A549 (cell line): ENCODE data around the gene L3HYPDH.

Source experiments
- CHD2 ChIP-seq: fragments of 150-350 bp; IDR thresholded peaks from 2 replicates; pipeline ENCODE4 v1.6.1; 2014; ENCODE audit warnings: low read length; ENCODE audit not compliant: partially characterized antibody
- JUNB ChIP-seq: fragments of >200 bp; sonication (Bioruptor Twin); formaldehyde crosslinking; IDR thresholded peaks from 2 replicates; pipeline ENCODE4 v1.6.1; 2016
- KDM1A ChIP-seq: fragments of 200-600 bp; sonication (generic); IDR thresholded peaks from 2 replicates; pipeline ENCODE4 v1.6.1; 2016; ENCODE audit warnings: low read depth, mild to moderate bottlenecking
- PHF8 ChIP-seq: fragments of 200-600 bp; sonication (generic); IDR thresholded peaks from 2 replicates; pipeline ENCODE4 v1.6.1; 2016; ENCODE audit warnings: low read depth, mild to moderate bottlenecking, antibody characterized with exemption, moderate library complexity, borderline replicate concordance
- POLR2A ChIP-seq: IDR thresholded peaks from 2 replicates; pipeline ENCODE4 v1.6.1; 2012; ENCODE audit warnings: mild to moderate bottlenecking, low read length
- RARB ChIP-seq: fragments of 250-450 bp; sonication (Bioruptor Pico); IDR thresholded peaks from 2 replicates; pipeline ENCODE4 v1.8.0; 2021; ENCODE audit warnings: mild to moderate bottlenecking, moderate library complexity
- TF ChIP-seq, protein P1 (sequence below): fragments of >200 bp; sonication (Bioruptor Twin); formaldehyde crosslinking; IDR thresholded peaks from 3 replicates; pipeline ENCODE4 v1.5.1; 2016
- TF ChIP-seq, protein P2 (sequence below): fragments of 150-350 bp; IDR thresholded peaks from 2 replicates; pipeline ENCODE4 v1.6.1; 2014; ENCODE audit warnings: low read depth, mild to moderate bottlenecking, low read length
- TF ChIP-seq, protein P3 (sequence below): IDR thresholded peaks from 2 replicates; pipeline ENCODE4 v1.6.1; 2012

DNA sequence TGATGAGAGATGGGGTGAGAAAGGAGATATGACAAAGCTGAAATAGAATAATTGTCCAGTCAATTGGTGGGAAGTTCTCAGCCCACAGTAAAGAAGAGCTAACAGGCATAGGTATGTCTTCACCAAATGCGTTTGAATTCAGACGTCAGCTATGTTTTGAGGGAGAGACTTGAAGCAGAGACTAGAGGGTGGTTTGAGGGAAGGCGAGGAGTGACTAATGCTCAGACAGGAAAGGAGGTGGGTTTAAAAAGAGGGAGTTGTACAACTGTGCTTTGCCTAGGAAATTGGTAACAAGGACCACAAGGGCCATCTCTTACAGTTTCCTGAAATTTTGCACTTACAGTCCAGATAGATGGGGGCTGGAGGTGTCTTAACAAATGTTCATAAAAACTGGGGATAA is 6.5 kb upstream of the L3HYPDH start:
- TF ChIP-seq, protein P1, sequence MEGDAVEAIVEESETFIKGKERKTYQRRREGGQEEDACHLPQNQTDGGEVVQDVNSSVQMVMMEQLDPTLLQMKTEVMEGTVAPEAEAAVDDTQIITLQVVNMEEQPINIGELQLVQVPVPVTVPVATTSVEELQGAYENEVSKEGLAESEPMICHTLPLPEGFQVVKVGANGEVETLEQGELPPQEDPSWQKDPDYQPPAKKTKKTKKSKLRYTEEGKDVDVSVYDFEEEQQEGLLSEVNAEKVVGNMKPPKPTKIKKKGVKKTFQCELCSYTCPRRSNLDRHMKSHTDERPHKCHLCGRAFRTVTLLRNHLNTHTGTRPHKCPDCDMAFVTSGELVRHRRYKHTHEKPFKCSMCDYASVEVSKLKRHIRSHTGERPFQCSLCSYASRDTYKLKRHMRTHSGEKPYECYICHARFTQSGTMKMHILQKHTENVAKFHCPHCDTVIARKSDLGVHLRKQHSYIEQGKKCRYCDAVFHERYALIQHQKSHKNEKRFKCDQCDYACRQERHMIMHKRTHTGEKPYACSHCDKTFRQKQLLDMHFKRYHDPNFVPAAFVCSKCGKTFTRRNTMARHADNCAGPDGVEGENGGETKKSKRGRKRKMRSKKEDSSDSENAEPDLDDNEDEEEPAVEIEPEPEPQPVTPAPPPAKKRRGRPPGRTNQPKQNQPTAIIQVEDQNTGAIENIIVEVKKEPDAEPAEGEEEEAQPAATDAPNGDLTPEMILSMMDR: no peak
- TF ChIP-seq PHF8: no peak
- TF ChIP-seq, protein P2, sequence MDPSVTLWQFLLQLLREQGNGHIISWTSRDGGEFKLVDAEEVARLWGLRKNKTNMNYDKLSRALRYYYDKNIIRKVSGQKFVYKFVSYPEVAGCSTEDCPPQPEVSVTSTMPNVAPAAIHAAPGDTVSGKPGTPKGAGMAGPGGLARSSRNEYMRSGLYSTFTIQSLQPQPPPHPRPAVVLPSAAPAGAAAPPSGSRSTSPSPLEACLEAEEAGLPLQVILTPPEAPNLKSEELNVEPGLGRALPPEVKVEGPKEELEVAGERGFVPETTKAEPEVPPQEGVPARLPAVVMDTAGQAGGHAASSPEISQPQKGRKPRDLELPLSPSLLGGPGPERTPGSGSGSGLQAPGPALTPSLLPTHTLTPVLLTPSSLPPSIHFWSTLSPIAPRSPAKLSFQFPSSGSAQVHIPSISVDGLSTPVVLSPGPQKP: no peak
- TF ChIP-seq RARB (CRISPR knock-in tag): no peak
- no peak for TF ChIP-seq JUNB
- TF ChIP-seq POLR2A: no peak
- TF ChIP-seq, protein P3, sequence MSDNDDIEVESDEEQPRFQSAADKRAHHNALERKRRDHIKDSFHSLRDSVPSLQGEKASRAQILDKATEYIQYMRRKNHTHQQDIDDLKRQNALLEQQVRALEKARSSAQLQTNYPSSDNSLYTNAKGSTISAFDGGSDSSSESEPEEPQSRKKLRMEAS: no peak
- TF ChIP-seq CHD2: no peak
- no peak for TF ChIP-seq KDM1A
